BLaER1 (cell line): ENCODE data around the gene ZFP36L1.

Source experiments
- H3K27ac ChIP-seq: shearing (Covaris generic); formaldehyde crosslinking; 2 replicates; pipeline ENCODE4 v1.8.1; 2022
- H3K27me3 ChIP-seq: shearing (Covaris generic); formaldehyde crosslinking; 2 replicates; pipeline ENCODE4 v1.8.1; 2022
- H3K36me3 ChIP-seq: shearing (Covaris generic); formaldehyde crosslinking; 2 replicates; pipeline ENCODE4 v1.8.1; 2022
- H3K4me1 ChIP-seq: shearing (Covaris generic); formaldehyde crosslinking; 2 replicates; pipeline ENCODE4 v1.8.1; 2022
- H3K4me2 ChIP-seq: shearing (Covaris generic); formaldehyde crosslinking; 2 replicates; pipeline ENCODE4 v1.8.1; 2022
- H3K4me3 ChIP-seq: shearing (Covaris generic); formaldehyde crosslinking; 2 replicates; pipeline ENCODE4 v1.8.1; 2022
- H3K9ac ChIP-seq: shearing (Covaris generic); formaldehyde crosslinking; 2 replicates; pipeline ENCODE4 v1.8.1; 2022
- H3K9me3 ChIP-seq: shearing (Covaris generic); formaldehyde crosslinking; 2 replicates; pipeline ENCODE4 v1.8.1; 2022
- H4K20me1 ChIP-seq: shearing (Covaris generic); formaldehyde crosslinking; 2 replicates; pipeline ENCODE4 v1.8.1; 2022
- Cebpa-rat ChIP-seq: shearing (Covaris generic); IDR thresholded peaks from 2 replicates; pipeline ENCODE4 v1.8.1; 2022

The ZFP36L1 gene

DNA sequence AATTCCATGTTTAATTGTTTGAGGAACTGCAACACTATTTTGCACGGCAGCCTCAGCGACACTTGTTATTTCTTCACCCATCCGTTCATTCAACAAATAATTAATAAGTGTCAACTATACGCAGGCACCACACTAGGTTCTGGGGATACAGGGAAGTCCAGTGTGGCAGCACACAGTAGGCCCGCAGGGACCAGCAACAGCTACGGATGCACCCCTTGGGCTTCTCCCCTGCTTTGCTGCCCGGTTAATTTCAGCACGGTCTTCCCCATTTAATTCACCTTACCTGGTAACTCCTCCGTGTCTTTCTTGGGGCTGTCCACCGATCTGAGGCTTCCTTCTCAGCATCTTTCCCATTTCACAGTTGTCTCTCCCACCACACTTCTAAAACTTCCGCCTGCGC, 48.3 kb downstream of the ZFP36L1 start:
- no peaks in the 10 kb centered on the region for H3K27me3 ChIP-seq
- no peaks in the 10 kb centered on the region for H4K20me1 ChIP-seq
- H3K9ac ChIP-seq = no peak overlapping the region
- no peak overlapping the region for H3K4me3 ChIP-seq
- H3K4me1 ChIP-seq = peaks cover 21% of the 10 kb centered on the region
- peaks cover 10% of the 10 kb centered on the region for H3K9me3 ChIP-seq
- H3K36me3 ChIP-seq = no peaks in the 10 kb centered on the region
- H3K27ac ChIP-seq = no peak overlapping the region
- H3K4me2 ChIP-seq = no peak overlapping the region
- TF ChIP-seq Cebpa-rat = no peak

DNA sequence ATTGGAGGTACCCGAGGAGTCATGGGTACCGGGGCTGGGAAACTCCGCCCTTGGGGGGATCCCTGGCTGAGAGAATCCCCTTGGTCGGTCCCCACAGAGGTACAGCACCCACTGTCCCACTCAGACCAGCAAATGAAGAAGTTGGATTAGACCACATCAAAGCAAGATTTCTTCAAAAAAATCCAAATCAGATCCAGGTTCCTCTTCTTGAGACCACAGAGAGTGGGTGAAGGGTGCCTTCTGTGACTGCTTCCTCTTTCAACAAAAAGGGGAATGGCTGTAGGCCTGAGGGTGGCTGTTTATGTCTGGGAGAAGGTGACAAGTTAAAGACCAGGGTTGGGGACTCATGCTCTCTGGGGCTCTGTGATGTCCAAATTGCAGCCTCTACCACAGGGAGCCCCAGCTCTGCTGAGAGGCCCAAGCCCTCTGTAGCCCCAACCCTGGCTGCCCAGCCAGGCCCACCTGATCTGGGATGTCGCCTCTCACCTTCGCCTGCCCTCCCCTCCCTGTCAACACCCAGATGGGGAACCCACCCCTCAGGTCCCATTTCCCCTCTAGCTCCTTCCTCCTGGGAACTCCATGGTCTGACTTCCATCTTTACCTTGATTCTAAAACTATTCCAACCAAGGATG, 50.9 kb downstream of the ZFP36L1 start:
- Histone ChIP-seq H3K9ac (no peak overlapping the region), H3K27me3 (no peaks in the 10 kb centered on the region), H3K4me1 (peaks cover 24% of the 10 kb centered on the region), H3K9me3 (peaks cover 10% of the 10 kb centered on the region), H3K36me3 (no peaks in the 10 kb centered on the region), H3K4me3 (no peak overlapping the region), H3K27ac (no peak overlapping the region), H4K20me1 (no peaks in the 10 kb centered on the region), H3K4me2 (peak overlapping the region; percentile 65)
- TF ChIP-seq Cebpa-rat = no peak

DNA sequence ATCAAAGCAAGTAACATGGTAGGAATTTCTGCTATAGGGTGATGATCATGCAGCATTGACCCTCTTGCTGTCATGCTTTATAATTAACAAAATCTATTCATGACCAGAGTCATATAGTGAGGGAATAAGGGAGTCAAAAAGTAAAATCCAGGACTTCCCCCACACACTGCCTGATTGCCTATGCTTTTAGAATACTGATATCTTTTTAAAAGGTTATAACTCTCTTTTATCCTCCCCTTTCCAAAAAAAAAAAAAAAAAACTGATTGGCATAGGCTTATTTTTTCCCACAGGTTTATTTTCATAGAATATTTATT, 51.4 kb downstream of the ZFP36L1 start:
- Histone ChIP-seq H3K9me3 (peaks cover 10% of the 10 kb centered on the region), H3K9ac (no peak overlapping the region), H4K20me1 (no peaks in the 10 kb centered on the region), H3K4me2 (peak overlapping the region; percentile 65), H3K27ac (no peak overlapping the region), H3K27me3 (no peaks in the 10 kb centered on the region), H3K36me3 (no peaks in the 10 kb centered on the region), H3K4me1 (peaks cover 27% of the 10 kb centered on the region), H3K4me3 (no peak overlapping the region)
- no peak for TF ChIP-seq Cebpa-rat

DNA sequence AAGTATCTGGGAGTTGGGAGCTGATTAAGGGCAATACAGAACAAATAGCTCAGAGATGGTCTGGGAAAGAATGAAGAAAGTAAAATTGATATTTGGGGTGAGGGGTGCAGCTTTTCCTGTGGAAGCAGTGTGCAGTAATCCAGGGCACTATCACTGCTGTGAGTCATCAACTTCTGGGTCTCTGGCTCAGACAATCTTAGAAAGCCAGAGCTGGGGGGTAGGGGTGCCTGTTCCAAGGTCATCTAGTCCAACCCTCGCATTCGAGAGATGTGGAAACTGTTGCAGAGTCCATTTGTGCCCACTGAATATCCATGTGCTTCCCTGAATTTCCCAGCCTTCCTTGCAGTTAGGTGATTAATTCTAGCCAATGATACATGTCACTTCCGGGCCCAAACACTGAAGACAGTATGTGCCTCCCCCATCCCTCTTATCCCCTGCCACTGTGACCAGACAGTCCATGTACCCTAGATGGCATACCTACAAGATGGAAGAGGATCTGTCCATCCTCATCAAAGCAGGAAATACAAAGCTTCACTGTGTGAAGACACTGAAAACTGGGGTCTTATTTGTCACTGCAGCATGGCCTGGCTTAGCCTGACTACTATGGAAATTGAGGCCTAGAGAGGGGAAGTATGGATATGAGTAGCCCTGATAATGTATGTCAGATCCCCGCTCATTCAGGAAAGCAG, 51.9 kb downstream of the ZFP36L1 start:
- no peaks in the 10 kb centered on the region for H3K27me3 ChIP-seq
- peak overlapping the region; percentile 65 for H3K4me2 ChIP-seq
- H4K20me1 ChIP-seq = no peaks in the 10 kb centered on the region
- peaks cover 32% of the 10 kb centered on the region for H3K4me1 ChIP-seq
- TF ChIP-seq Cebpa-rat = no peak
- H3K4me3 ChIP-seq = no peak overlapping the region
- H3K27ac ChIP-seq = no peak overlapping the region
- H3K9me3 ChIP-seq = peaks cover 10% of the 10 kb centered on the region
- H3K36me3 ChIP-seq = no peaks in the 10 kb centered on the region
- no peak overlapping the region for H3K9ac ChIP-seq

DNA sequence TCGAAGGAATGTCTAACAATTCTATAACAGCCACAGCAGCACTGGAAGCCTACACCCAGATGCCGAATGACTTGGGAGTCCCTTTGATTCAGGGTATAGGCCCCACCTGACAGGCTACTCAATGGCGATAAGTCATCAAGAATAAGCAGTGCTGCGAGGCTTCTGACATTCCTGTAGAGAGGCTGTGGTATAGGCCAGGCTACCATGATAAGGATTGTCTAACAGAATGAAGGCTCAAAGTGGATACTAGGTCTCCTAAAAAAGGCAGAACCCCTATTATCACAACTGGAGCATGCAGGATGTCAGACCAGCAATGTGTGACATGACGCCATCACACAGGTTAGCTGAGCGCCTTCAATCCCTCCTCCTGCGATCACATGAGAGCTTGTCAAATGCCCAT, 53.2 kb downstream of the ZFP36L1 start:
- H3K36me3 ChIP-seq = no peaks in the 10 kb centered on the region

DNA sequence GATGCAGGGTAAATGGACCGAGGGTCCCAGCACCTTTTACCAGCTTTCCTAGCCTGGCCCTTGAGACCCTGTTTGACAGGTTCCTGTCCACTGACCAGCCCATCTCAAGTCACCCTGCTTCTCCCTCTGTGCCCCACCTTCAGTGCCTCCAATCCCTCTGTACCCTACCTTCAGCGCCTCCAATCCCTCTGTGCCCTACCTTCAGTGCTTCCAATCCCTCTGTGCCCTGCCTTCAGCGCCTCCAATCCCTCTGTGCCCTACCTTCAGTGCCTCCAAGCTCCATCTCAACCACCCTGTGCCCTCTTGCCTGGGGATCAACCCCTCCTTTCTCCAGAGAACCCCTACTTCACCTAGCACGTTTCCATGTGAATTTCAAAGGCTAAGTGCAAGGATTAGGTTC, 54.3 kb downstream of the ZFP36L1 start:
- Histone ChIP-seq H3K4me1 (peaks cover 56% of the 10 kb centered on the region), H3K36me3 (no peaks in the 10 kb centered on the region), H3K9me3 (peaks cover 10% of the 10 kb centered on the region), H3K27me3 (no peaks in the 10 kb centered on the region), H3K4me2 (no peak overlapping the region), H3K9ac (no peak overlapping the region), H4K20me1 (no peaks in the 10 kb centered on the region), H3K27ac (no peak overlapping the region), H3K4me3 (no peak overlapping the region)
- TF ChIP-seq Cebpa-rat = no peak

More for the DNA sequence above, 53.2 kb downstream of the ZFP36L1 start:
- Histone ChIP-seq H3K9me3 (peaks cover 10% of the 10 kb centered on the region), H3K4me2 (no peak overlapping the region), H3K27ac (no peak overlapping the region), H3K4me1 (peaks cover 45% of the 10 kb centered on the region), H3K4me3 (no peak overlapping the region), H3K27me3 (no peaks in the 10 kb centered on the region), H4K20me1 (no peaks in the 10 kb centered on the region), H3K9ac (no peak overlapping the region)
- no peak for TF ChIP-seq Cebpa-rat
